ENCODE measurements around the gene RAPGEF4. TPM values are rescaled to one million over a fixed set of nuclear protein-coding genes. Genes with fewer than 3 reads are reported as not detected.

RAPGEF4 gene
- total RNA-seq, 3 donors from 2014 or later = 1.2 to 2.8 (median 2.2) TPM

DNA sequence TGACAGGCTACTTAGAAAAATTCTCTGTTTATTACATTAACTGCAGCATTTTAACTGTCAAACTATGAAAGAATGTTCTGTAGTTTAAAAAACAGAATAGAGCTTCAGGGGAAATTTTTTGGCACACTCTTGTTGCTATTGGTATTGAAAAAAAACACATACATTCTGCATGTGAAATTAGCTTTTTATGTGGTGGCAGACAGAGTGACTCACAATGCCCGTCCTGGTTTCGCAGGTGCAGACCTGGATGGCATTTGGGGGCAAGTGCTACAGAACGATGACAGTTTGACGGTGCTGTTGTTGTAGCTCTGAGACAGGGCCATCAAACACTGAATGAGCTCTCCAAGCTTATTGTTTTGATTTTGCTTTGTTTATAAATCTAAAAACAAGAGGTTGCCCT, 235.0 kb downstream of the RAPGEF4 start:
- intact Hi-C loops (cut with DNase I, micrococcal nuclease) = no loop called here
- H3K4me1 ChIP-seq (ENCODE audit: low read depth) = peaks cover 10% of the 10 kb centered on the region
- ATAC-seq = no peak
- no peaks in the 10 kb centered on the region for H3K9me3 ChIP-seq
- DNase-seq = no peak
- H3K4me3 ChIP-seq = no peak overlapping the region
- no peak for TF ChIP-seq CTCF (IDR thresholded peaks at IDR 0.05)
- no peaks in the 10 kb centered on the region for H3K36me3 ChIP-seq (ENCODE audit: low read depth)

GRCh38 chr2:172972005-172972619, 236.5 kb downstream of the RAPGEF4 start:
- H3K9me3 ChIP-seq = no peaks in the 10 kb centered on the region
- peak; percentile 79 for TF ChIP-seq CTCF (IDR thresholded peaks at IDR 0.05)
- ATAC-seq (peak; percentile 81), DNase-seq (peak in 2 of 3 donors; percentile 61 to 68)
- no peak overlapping the region for H3K4me3 ChIP-seq
- peaks cover 10% of the 10 kb centered on the region for H3K4me1 ChIP-seq (ENCODE audit: low read depth)
- no peaks in the 10 kb centered on the region for H3K36me3 ChIP-seq (ENCODE audit: low read depth)
- intact Hi-C loops (cut with DNase I, micrococcal nuclease) = no loop called here

DNA sequence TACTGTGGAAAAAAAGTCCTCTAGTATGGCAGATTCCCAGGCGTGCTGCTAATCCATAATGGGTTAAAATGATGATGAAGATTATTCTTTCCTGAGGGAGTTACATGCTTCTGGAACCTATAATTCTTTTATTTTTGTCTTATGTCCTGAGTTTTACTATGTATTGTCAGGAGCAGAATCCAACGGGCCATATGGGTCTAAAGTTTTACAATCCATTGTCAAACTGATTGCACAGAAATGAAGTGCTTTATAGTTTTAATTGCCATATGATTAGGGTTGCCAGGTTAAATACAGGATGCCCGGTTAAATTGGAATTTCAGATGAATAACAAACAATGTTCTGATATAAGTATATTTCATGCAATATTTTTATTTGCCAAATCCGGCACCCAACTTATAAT, 239.1 kb downstream of the RAPGEF4 start:
- ATAC-seq = peak; percentile 50
- DNase-seq = no peak
- H3K4me3 ChIP-seq = no peak overlapping the region
- intact Hi-C loops (cut with DNase I, micrococcal nuclease) = no loop called here
- no peak for TF ChIP-seq CTCF (IDR thresholded peaks at IDR 0.05)
- no peaks in the 10 kb centered on the region for H3K9me3 ChIP-seq
- no peaks in the 10 kb centered on the region for H3K36me3 ChIP-seq (ENCODE audit: low read depth)
- peaks cover 7% of the 10 kb centered on the region for H3K4me1 ChIP-seq (ENCODE audit: low read depth)

GRCh38 chr2:172976116-172976515, 240.5 kb downstream of the RAPGEF4 start:
- no peak for TF ChIP-seq CTCF (IDR thresholded peaks at IDR 0.05)
- Histone ChIP-seq H3K4me3 (no peak overlapping the region), H3K36me3 (ENCODE audit: low read depth) (no peaks in the 10 kb centered on the region), H3K9me3 (no peaks in the 10 kb centered on the region), H3K4me1 (ENCODE audit: low read depth) (peaks cover 7% of the 10 kb centered on the region)
- intact Hi-C loops (cut with DNase I, micrococcal nuclease) = no loop called here
- DNase-seq (no peak), ATAC-seq (no peak)

GRCh38 chr2:172976816-172977215, 241.2 kb downstream of the RAPGEF4 start:
- no peak for DNase-seq
- H3K36me3 ChIP-seq (ENCODE audit: low read depth) = no peaks in the 10 kb centered on the region
- H3K4me1 ChIP-seq (ENCODE audit: low read depth) = peaks cover 7% of the 10 kb centered on the region
- no peak for TF ChIP-seq CTCF (IDR thresholded peaks at IDR 0.05)
- no peaks in the 10 kb centered on the region for H3K9me3 ChIP-seq
- intact Hi-C loops (cut with DNase I, micrococcal nuclease) = no loop called here
- no peak overlapping the region for H3K4me3 ChIP-seq
- ATAC-seq = no peak

All from mucosa of descending colon (tissue), 3 donors.